Keratinocyte (primary cell): ENCODE results near the gene LHFPL6. TPM values are rescaled to one million over a fixed set of nuclear protein-coding genes. Genes with fewer than 3 reads are reported as not detected.

Source experiments
- DNase-seq: peaks from one replicate; pipeline ENCODE4 v3.0.0-alpha.2; 2011; ENCODE audit warnings: low read depth, missing footprints, low spot score
- FAIRE-seq: peaks from 2 replicates; lab custom pipeline; 2011; peaks lifted over from hg19 to GRCh38; lab: Jason Lieb, UNC
- H2AFZ ChIP-seq: 2 replicates; pipeline ENCODE4 v1.6.0; 2012; ENCODE audit warnings: low read length, control low read depth, inconsistent platforms; ENCODE audit not compliant: control insufficient read depth
- H3K27ac ChIP-seq: 2 replicates; pipeline ENCODE4 v1.5.1; 2011; ENCODE audit warnings: low read length; ENCODE audit not compliant: control insufficient read depth, insufficient read depth
- H3K27me3 ChIP-seq: 3 replicates; pipeline ENCODE4 v1.6.0; 2011; ENCODE audit warnings: low read length; ENCODE audit not compliant: control insufficient read depth, insufficient read depth; ENCODE audit errors: extremely low read depth
- H3K36me3 ChIP-seq, 2 experiments: 2 replicates in 1 of 2; 3 replicates in 1 of 2; pipeline ENCODE4 v1.5.1; 2011; ENCODE audit warnings: low read length in 2 of 2, mild to moderate bottlenecking in 1 of 2; ENCODE audit not compliant: control insufficient read depth in 2 of 2, insufficient read depth in 2 of 2; ENCODE audit errors: extremely low read depth in 1 of 2
- H3K4me1 ChIP-seq: 3 replicates; pipeline ENCODE4 v1.5.1; 2011; ENCODE audit warnings: low read length; ENCODE audit not compliant: control insufficient read depth, insufficient read depth; ENCODE audit errors: extremely low read depth
- H3K4me2 ChIP-seq: 3 replicates; pipeline ENCODE4 v1.6.0; 2011; ENCODE audit warnings: low read depth, low read length; ENCODE audit not compliant: control insufficient read depth, insufficient read depth; ENCODE audit errors: extremely low read depth
- H3K4me3 ChIP-seq, 3 experiments: fragments of 200-600 bp in 1 of 3; sonication (generic) in 1 of 3; 2 replicates in 2 of 3; 3 replicates in 1 of 3; pipeline ENCODE4 v1.5.1; 2011 to 2016; ENCODE audit warnings: low read length in 3 of 3, mild to moderate bottlenecking in 3 of 3, control low read depth in 2 of 3, inconsistent platforms in 1 of 3, low read depth in 1 of 3, mixed read lengths in 1 of 3, mixed run types in 1 of 3, moderate library complexity in 1 of 3; ENCODE audit not compliant: control insufficient read depth in 2 of 3, insufficient read depth in 2 of 3; ENCODE audit errors: extremely low read depth in 1 of 3
- H3K79me2 ChIP-seq: 2 replicates; pipeline ENCODE4 v1.6.0; 2012; ENCODE audit warnings: low read length; ENCODE audit not compliant: control insufficient read depth, insufficient read depth
- H3K9ac ChIP-seq: 3 replicates; pipeline ENCODE4 v1.6.0; 2011; ENCODE audit warnings: low read length; ENCODE audit not compliant: control insufficient read depth, insufficient read depth; ENCODE audit errors: extremely low read depth
- H3K9me1 ChIP-seq: 3 replicates; pipeline ENCODE4 v1.6.0; 2011; ENCODE audit warnings: low read length; ENCODE audit not compliant: control insufficient read depth, insufficient read depth; ENCODE audit errors: extremely low read depth
- H3K9me3 ChIP-seq: 2 replicates; pipeline ENCODE4 v1.5.1; 2012; ENCODE audit warnings: low read depth, low read length; ENCODE audit not compliant: control insufficient read depth
- H4K20me1 ChIP-seq: 3 replicates; pipeline ENCODE4 v1.6.0; 2011; ENCODE audit warnings: low read length; ENCODE audit not compliant: control insufficient read depth, insufficient read depth; ENCODE audit errors: extremely low read depth
- CTCF ChIP-seq, 3 experiments: IDR thresholded peaks in 1 of 3; conservative IDR thresholded peaks in 1 of 3; optimal IDR thresholded peaks in 1 of 3; 2 replicates in 2 of 3; 3 replicates in 1 of 3; pipeline versions ENCODE3 to v1.5.1; 2011; ENCODE audit warnings: low read length in 3 of 3, mild to moderate bottlenecking in 3 of 3, moderate library complexity in 2 of 3, control low read depth in 1 of 3, inconsistent platforms in 1 of 3; ENCODE audit not compliant: insufficient read depth in 2 of 3; ENCODE audit errors: extremely low read depth in 1 of 3
- EZH2 ChIP-seq: IDR thresholded peaks from one replicate; pipeline ENCODE4 v1.6.1; 2012; ENCODE audit warnings: inconsistent platforms, mild to moderate bottlenecking, low read length, moderate library complexity
- dilution Hi-C: fragments of 300-500 bp; cut with MboI; formaldehyde crosslinking; loops from one replicate; pipeline ENCODE4 v1.7.0; 2020; ENCODE audit warnings: low sequenced_read_pairs; ENCODE audit not compliant: extremely low pct_ligation_motif_present
- polyA plus RNA-seq, 5 experiments: library from polyadenylated mRNA; depleted of rRNA in 3 of 5; stranded (reverse) in 3 of 5; stranded (forward) in 1 of 5; unstranded in 1 of 5; fragments of >200 nt; gene quantifications; 1 replicate in 1 of 5; 2 replicates in 3 of 5; 3 replicates in 1 of 5; pipeline versions ENCODE4 v1.2.1 to v1.2.3, GENCODE V29; 2011 to 2012; ENCODE audit warnings: missing spikeins in 2 of 5, low read depth in 1 of 5, low replicate concordance in 1 of 5

Gene LHFPL6
- polyA plus RNA-seq, 1 donor (not counting 4 experiments of a cell fraction or from before 2014, with no cell fraction given): 15.8 TPM

GRCh38 chr13:39389013-39389412 is 214.0 kb downstream of the LHFPL6 start:
- no peaks in the 10 kb centered on the region for H3K9me3 ChIP-seq
- no peak overlapping the region for H2AFZ ChIP-seq
- H4K20me1 ChIP-seq: no peaks in the 10 kb centered on the region
- FAIRE-seq (no peak), DNase-seq (no peak)
- H3K36me3 ChIP-seq: no peaks in the 10 kb centered on the region
- no peaks in the 10 kb centered on the region for H3K79me2 ChIP-seq
- H3K27ac ChIP-seq: no peak overlapping the region
- no peaks in the 10 kb centered on the region for H3K4me1 ChIP-seq
- H3K4me2 ChIP-seq: no peak overlapping the region
- no peak for TF ChIP-seq EZH2
- no peaks in the 10 kb centered on the region for H3K9me1 ChIP-seq
- no peak overlapping the region for H3K9ac ChIP-seq
- H3K27me3 ChIP-seq: no peaks in the 10 kb centered on the region
- no peak overlapping the region for H3K4me3 ChIP-seq
- dilution Hi-C loops: no loop called here

GRCh38 chr13:39385621-39386231 is 217.3 kb downstream of the LHFPL6 start:
- Histone ChIP-seq H4K20me1 (no peaks in the 10 kb centered on the region), H3K4me1 (no peaks in the 10 kb centered on the region), H3K9me3 (no peaks in the 10 kb centered on the region), H3K9me1 (no peaks in the 10 kb centered on the region), H3K9ac (no peak overlapping the region), H3K27me3 (no peaks in the 10 kb centered on the region), H3K4me3 (no peak overlapping the region), H3K27ac (no peak overlapping the region), H3K4me2 (no peak overlapping the region), H3K36me3 (no peaks in the 10 kb centered on the region), H3K79me2 (no peaks in the 10 kb centered on the region), H2AFZ (no peak overlapping the region)
- no peak for FAIRE-seq
- no peak for DNase-seq
- dilution Hi-C loops: no loop called here
- TF ChIP-seq CTCF (optimal IDR thresholded peaks at IDR 0.05 in 1 of 3, IDR thresholded peaks at IDR 0.05 in 1 of 3, conservative IDR thresholded peaks at IDR 0.05 in 1 of 3; ENCODE audit: extremely low read depth in 1 of 3, insufficient read depth in 2 of 3, low read length in 3 of 3) (no peak), EZH2 (no peak)

- Histone ChIP-seq H3K4me2 (no peak overlapping the region), H3K9ac (no peak overlapping the region), H4K20me1 (no peaks in the 10 kb centered on the region), H3K36me3 (no peaks in the 10 kb centered on the region), H3K27ac (no peak overlapping the region), H3K79me2 (no peaks in the 10 kb centered on the region), H3K27me3 (no peaks in the 10 kb centered on the region), H3K4me3 (no peak overlapping the region), H3K4me1 (no peaks in the 10 kb centered on the region), H2AFZ (no peak overlapping the region), H3K9me3 (no peaks in the 10 kb centered on the region), H3K9me1 (no peaks in the 10 kb centered on the region)
- dilution Hi-C loops: no loop called here
- no peak for TF ChIP-seq CTCF (optimal IDR thresholded peaks at IDR 0.05 in 1 of 3, IDR thresholded peaks at IDR 0.05 in 1 of 3, conservative IDR thresholded peaks at IDR 0.05 in 1 of 3; ENCODE audit: extremely low read depth in 1 of 3, insufficient read depth in 2 of 3, low read length in 3 of 3)
- TF ChIP-seq EZH2: no peak
- FAIRE-seq (no peak), DNase-seq (no peak)
Observed at GRCh38 chr13:39385154-39385553, 217.8 kb downstream of the LHFPL6 start.
